CD4-positive, alpha-beta T cell (primary cell): ENCODE measurements around the gene BIN1. TPM values are rescaled to one million over a fixed set of nuclear protein-coding genes. Genes with fewer than 3 reads are reported as not detected.

Experiments used
- ATAC-seq: fragments of 200-7000 bp; cut with Tn5 transposase; one replicate; pipeline ENCODE4 v1.10.0; 2022; ENCODE audit warnings: mild to moderate bottlenecking; ENCODE audit not compliant: poor library complexity
- CTCF ChIA-PET: fragments of 350-600 bp; sonication (Branson Sonifier 250); formaldehyde crosslinking; loops from one replicate; lab custom pipeline; 2021; ENCODE audit warnings: antibody characterized with exemption, inconsistent platforms; lab: Charles Lee
- POLR2A ChIA-PET: fragments of 350-600 bp; sonication (Branson Sonifier 250); formaldehyde crosslinking; loops from one replicate; lab custom pipeline; 2021; ENCODE audit warnings: antibody characterized with exemption, inconsistent platforms; lab: Charles Lee
- DNase-seq, 14 experiments: peaks; one replicate each; pipeline ENCODE4 v3.0.0-alpha.2; 2013 to 2020; ENCODE audit warnings: mixed read lengths in 2 of 14
- H3K27ac ChIP-seq, 2 donors: one replicate each; pipeline versions ENCODE4 v1.5.1 to v1.7.0; 2013; ENCODE audit warnings: low read length in 2 of 2, low read depth in 1 of 2, mild to moderate bottlenecking in 1 of 2
- H3K27me3 ChIP-seq, 2 experiments: 1 replicate in 1 of 2; 2 replicates in 1 of 2; pipeline versions ENCODE4 v1.6.1 to v1.7.0; 2013; ENCODE audit warnings: low read length in 2 of 2, control low read depth in 1 of 2, mild to moderate bottlenecking in 1 of 2, moderate library complexity in 1 of 2; ENCODE audit not compliant: insufficient read depth in 2 of 2, control insufficient read depth in 1 of 2
- H3K36me3 ChIP-seq: one replicate; pipeline ENCODE4 v1.6.1; 2013; ENCODE audit warnings: low read length, control low read depth; ENCODE audit not compliant: insufficient read depth
- H3K4me1 ChIP-seq: one replicate; pipeline ENCODE4 v1.6.1; 2013; ENCODE audit warnings: low read length, control low read depth; ENCODE audit not compliant: insufficient read depth
- H3K4me3 ChIP-seq: one replicate; pipeline ENCODE4 v1.5.1; 2013; ENCODE audit warnings: mild to moderate bottlenecking, low read length, moderate library complexity
- H3K9me3 ChIP-seq, 2 experiments: 1 replicate in 1 of 2; 2 replicates in 1 of 2; pipeline versions ENCODE4 v1.6.1 to v1.7.0; 2013; ENCODE audit warnings: low read length in 2 of 2, mild to moderate bottlenecking in 2 of 2, control low read depth in 1 of 2, moderate library complexity in 1 of 2; ENCODE audit not compliant: control insufficient read depth in 1 of 2, insufficient read depth in 1 of 2
- H3K27ac Mint-ChIP-seq: one replicate; pipeline ENCODE4 v1.8.0; 2020; ENCODE audit warnings: mixed read lengths
- H3K27me3 Mint-ChIP-seq: one replicate; pipeline ENCODE4 v1.8.0; 2021; ENCODE audit warnings: mixed read lengths
- H3K36me3 Mint-ChIP-seq: one replicate; pipeline ENCODE4 v1.8.0; 2021; ENCODE audit warnings: low read depth, mixed read lengths
- H3K4me1 Mint-ChIP-seq: one replicate; pipeline ENCODE4 v1.8.0; 2021; ENCODE audit warnings: low read depth, mixed read lengths
- H3K4me3 Mint-ChIP-seq: one replicate; pipeline ENCODE4 v1.8.0; 2020; ENCODE audit warnings: mild to moderate bottlenecking, mixed read lengths
- H3K9me3 Mint-ChIP-seq: one replicate; pipeline ENCODE4 v1.8.0; 2020; ENCODE audit warnings: mixed read lengths
- CTCF ChIP-seq: fragments of 200-600 bp; IDR thresholded peaks from one replicate; pipeline ENCODE4 v1.8.0; 2022; ENCODE audit warnings: antibody characterized with exemption, mild to moderate bottlenecking
- intact Hi-C, 2 experiments: fragments of 100-400 bp; cut with DNase I in 1 of 2; cut with micrococcal nuclease in 1 of 2; formaldehyde crosslinking; loops; one replicate each; pipeline versions ENCODE4 v1.15.1 to v1.9.0; 2023 to 2025; cut with DNase I, micrococcal nuclease
- total RNA-seq, 174 experiments: library from RNA in 2 of 174; stranded (reverse) in 2 of 174; gene quantifications; one replicate each; pipeline ENCODE4 v1.2.3 and lab custom pipeline; 2021 to 2026

Gene BIN1
- total RNA-seq, 2 experiments from 2014 or later: 98.8 to 104 TPM

GRCh38 chr2:127063701-127064590 lies 43.0 kb downstream of the BIN1 start:
- no peak overlapping the region for H3K4me3 Mint-ChIP-seq
- CTCF ChIA-PET: no interaction called here
- H3K4me1 Mint-ChIP-seq: peaks cover 9% of the 10 kb centered on the region
- DNase-seq: no peak
- H3K27ac Mint-ChIP-seq: no peak overlapping the region
- POLR2A ChIA-PET: interaction anchor here (1.5 kb wide), 1 partner anchor 21 kb away, joined by 3 read pairs; no protein-coding TSS in a partner anchor
- Histone ChIP-seq H3K27ac (peak overlapping the region in 1 of 2 donors; percentile 58), H3K27me3 (no peaks in the 10 kb centered on the region), H3K9me3 (peaks cover 0 to 5% of the 10 kb centered on the region in 2 experiments), H3K36me3 (peaks cover 90% of the 10 kb centered on the region), H3K4me3 (no peak overlapping the region), H3K4me1 (peaks cover 43% of the 10 kb centered on the region)
- H3K27me3 Mint-ChIP-seq: no peaks in the 10 kb centered on the region
- H3K9me3 Mint-ChIP-seq: no peaks in the 10 kb centered on the region
- intact Hi-C loops: loop anchor here in 1 of 2 experiments (10.0 kb wide), 1 partner anchor 81 kb away; no protein-coding TSS in a partner anchor
- peaks cover 59% of the 10 kb centered on the region for H3K36me3 Mint-ChIP-seq
- ATAC-seq: no peak
- TF ChIP-seq CTCF: no peak

GRCh38 chr2:127061375-127062273 lies 45.3 kb downstream of the BIN1 start:
- Mint-ChIP-seq H3K27ac (no peak overlapping the region), H3K36me3 (peaks cover 65% of the 10 kb centered on the region), H3K27me3 (no peaks in the 10 kb centered on the region), H3K4me3 (no peak overlapping the region), H3K4me1 (no peaks in the 10 kb centered on the region), H3K9me3 (no peaks in the 10 kb centered on the region)
- peaks cover 25% of the 10 kb centered on the region for H3K4me1 ChIP-seq
- H3K9me3 ChIP-seq: no peaks in the 10 kb centered on the region
- H3K4me3 ChIP-seq: no peak overlapping the region
- ChIA-PET CTCF (no interaction called here), POLR2A (no interaction called here)
- H3K27ac ChIP-seq: no peak overlapping the region
- intact Hi-C loops: loop anchor here in 1 of 2 experiments (10.0 kb wide), 1 partner anchor 83 kb away; no protein-coding TSS in a partner anchor
- no peaks in the 10 kb centered on the region for H3K27me3 ChIP-seq
- ATAC-seq: no peak
- no peak for DNase-seq
- no peak for TF ChIP-seq CTCF
- H3K36me3 ChIP-seq: peaks cover 90% of the 10 kb centered on the region

GRCh38 chr2:127060264-127060945 lies 46.5 kb downstream of the BIN1 start:
- DNase-seq: no peak
- no peak overlapping the region for H3K27ac Mint-ChIP-seq
- Histone ChIP-seq H3K27me3 (no peaks in the 10 kb centered on the region), H3K36me3 (peaks cover 88% of the 10 kb centered on the region), H3K4me3 (no peak overlapping the region), H3K27ac (no peak overlapping the region), H3K9me3 (no peaks in the 10 kb centered on the region), H3K4me1 (peaks cover 15% of the 10 kb centered on the region)
- ChIA-PET POLR2A (no interaction called here), CTCF (no interaction called here)
- no peak for TF ChIP-seq CTCF
- no peaks in the 10 kb centered on the region for H3K27me3 Mint-ChIP-seq
- H3K9me3 Mint-ChIP-seq: no peaks in the 10 kb centered on the region
- H3K36me3 Mint-ChIP-seq: peaks cover 65% of the 10 kb centered on the region
- H3K4me1 Mint-ChIP-seq: no peaks in the 10 kb centered on the region
- intact Hi-C loops: loop anchor here in 1 of 2 experiments (10.0 kb wide), 1 partner anchor 84 kb away; no protein-coding TSS in a partner anchor
- no peak for ATAC-seq
- H3K4me3 Mint-ChIP-seq: no peak overlapping the region
